ENCODE results near the gene AACS. TPM values are rescaled to one million over a fixed set of nuclear protein-coding genes. Genes with fewer than 3 reads are reported as not detected.
A peak's percentile ranks its signal among the peaks of the same experiment; 100 is the strongest.

AACS gene
- total RNA-seq, 1 experiment from 2014 or later, result 20.1 TPM

DNA sequence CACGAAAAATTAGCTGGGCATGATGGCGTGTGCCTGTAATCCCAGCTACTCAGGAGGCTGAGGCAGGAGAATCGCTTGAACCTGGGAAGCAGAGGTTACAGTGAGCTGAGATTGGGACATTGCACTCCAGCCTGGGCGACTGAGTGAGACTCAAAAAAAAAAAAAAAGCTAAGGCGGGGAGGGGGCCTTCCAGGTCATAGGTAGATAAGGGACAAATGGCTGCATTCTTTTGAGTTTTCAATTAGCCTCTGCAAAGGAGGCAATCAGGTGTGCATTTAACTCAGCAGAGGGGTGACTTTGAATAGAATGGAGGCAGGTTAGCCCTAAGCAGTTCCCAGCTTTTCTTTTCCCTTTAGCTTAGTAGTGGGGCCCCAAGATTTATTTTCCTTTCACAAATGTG lies 743 bp upstream of the AACS start:
- TF ChIP-seq, protein P1, sequence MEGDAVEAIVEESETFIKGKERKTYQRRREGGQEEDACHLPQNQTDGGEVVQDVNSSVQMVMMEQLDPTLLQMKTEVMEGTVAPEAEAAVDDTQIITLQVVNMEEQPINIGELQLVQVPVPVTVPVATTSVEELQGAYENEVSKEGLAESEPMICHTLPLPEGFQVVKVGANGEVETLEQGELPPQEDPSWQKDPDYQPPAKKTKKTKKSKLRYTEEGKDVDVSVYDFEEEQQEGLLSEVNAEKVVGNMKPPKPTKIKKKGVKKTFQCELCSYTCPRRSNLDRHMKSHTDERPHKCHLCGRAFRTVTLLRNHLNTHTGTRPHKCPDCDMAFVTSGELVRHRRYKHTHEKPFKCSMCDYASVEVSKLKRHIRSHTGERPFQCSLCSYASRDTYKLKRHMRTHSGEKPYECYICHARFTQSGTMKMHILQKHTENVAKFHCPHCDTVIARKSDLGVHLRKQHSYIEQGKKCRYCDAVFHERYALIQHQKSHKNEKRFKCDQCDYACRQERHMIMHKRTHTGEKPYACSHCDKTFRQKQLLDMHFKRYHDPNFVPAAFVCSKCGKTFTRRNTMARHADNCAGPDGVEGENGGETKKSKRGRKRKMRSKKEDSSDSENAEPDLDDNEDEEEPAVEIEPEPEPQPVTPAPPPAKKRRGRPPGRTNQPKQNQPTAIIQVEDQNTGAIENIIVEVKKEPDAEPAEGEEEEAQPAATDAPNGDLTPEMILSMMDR (conservative IDR thresholded peaks at IDR 0.05; ENCODE audit: low read depth, low read length), result no peak
- no peak for TF ChIP-seq EZH2 (IDR thresholded peaks at IDR 0.05; ENCODE audit: borderline replicate concordance, low read depth, low read length, poor library complexity, severe bottlenecking)
- CTCF ChIA-PET, result no interaction called here
- no TSS peak for BruUV-seq (replicated peaks)

DNA sequence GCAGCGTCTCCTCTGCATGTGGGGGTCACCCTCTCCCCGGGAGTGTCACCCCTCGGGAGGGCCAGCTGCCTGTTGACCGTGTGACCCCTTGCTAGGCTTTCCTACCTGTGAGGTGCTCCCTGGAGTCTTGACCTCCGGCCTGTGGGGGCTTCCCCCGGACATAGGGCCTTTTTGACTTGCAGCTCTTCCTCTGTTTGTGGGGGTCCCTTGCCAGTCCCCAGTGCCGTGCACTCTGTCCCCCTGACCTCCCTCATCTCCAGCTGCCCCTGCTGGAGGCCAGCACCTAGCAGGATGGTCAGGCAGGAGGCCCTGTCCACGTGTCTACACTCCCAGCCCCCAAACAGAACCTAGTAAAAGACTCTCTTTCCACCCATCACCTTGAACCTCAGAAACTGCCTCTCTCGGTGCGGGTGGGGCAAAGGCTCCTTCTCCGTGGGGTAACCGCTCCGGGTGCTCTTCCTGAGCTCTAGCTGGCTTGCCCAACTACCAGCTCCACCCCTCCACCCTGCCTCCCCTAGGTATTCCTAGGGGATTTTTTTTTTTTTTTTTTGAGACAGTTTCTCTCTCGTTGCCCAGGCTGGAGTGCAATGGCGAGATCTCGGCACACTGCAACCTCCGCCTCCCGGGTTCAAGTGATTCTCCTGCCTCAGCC lies 810 bp downstream of the AACS start:
- Histone ChIP-seq H3K4me1 (ENCODE audit: insufficient read depth, low read length, poor library complexity, severe bottlenecking) (no peaks in the 10 kb centered on the region), H3K27me3 (replicated peaks; ENCODE audit: insufficient read depth, low read depth, low read length, poor library complexity) (no peaks in the 10 kb centered on the region), H3K9me3 (ENCODE audit: low read depth, low read length, poor library complexity, severe bottlenecking) (no peaks in the 10 kb centered on the region), H3K27ac (ENCODE audit: low read depth, low read length, poor library complexity, severe bottlenecking) (peak overlapping the region; percentile 64), H3K4me3 (ENCODE audit: low read depth, low read length, poor library complexity, severe bottlenecking) (peak overlapping the region; percentile 76), H3K36me3 (ENCODE audit: insufficient read depth, low read length, poor library complexity, severe bottlenecking) (no peaks in the 10 kb centered on the region)
- no peak for TF ChIP-seq EZH2 (IDR thresholded peaks at IDR 0.05; ENCODE audit: borderline replicate concordance, low read depth, low read length, poor library complexity, severe bottlenecking)
- TF ChIP-seq, protein P1 (conservative IDR thresholded peaks at IDR 0.05; ENCODE audit: low read depth, low read length), result no peak
- DNase-seq (ENCODE audit: low spot score), result no peak
- ChIA-PET CTCF (no interaction called here), POLR2A (ENCODE audit: low non-redundant PET) (no interaction called here)
- no TSS peak for BruUV-seq (replicated peaks)
- intact Hi-C loops (cut with micrococcal nuclease; ENCODE audit: unreplicated experiment), result no loop called here

More for the DNA sequence above, 743 bp upstream of the AACS start:
- Histone ChIP-seq H3K36me3 (ENCODE audit: insufficient read depth, low read length, poor library complexity, severe bottlenecking) (no peaks in the 10 kb centered on the region), H3K9me3 (ENCODE audit: low read depth, low read length, poor library complexity, severe bottlenecking) (no peaks in the 10 kb centered on the region), H3K27me3 (replicated peaks; ENCODE audit: insufficient read depth, low read depth, low read length, poor library complexity) (no peaks in the 10 kb centered on the region), H3K27ac (ENCODE audit: low read depth, low read length, poor library complexity, severe bottlenecking) (no peak overlapping the region), H3K4me1 (ENCODE audit: insufficient read depth, low read length, poor library complexity, severe bottlenecking) (no peaks in the 10 kb centered on the region), H3K4me3 (ENCODE audit: low read depth, low read length, poor library complexity, severe bottlenecking) (peak overlapping the region; percentile 76)
- intact Hi-C loops (cut with micrococcal nuclease; ENCODE audit: unreplicated experiment), result no loop called here
- no peak for DNase-seq (ENCODE audit: low spot score)
- POLR2A ChIA-PET (ENCODE audit: low non-redundant PET), result interaction anchor here (0.7 kb wide), 1 partner anchor 15 kb away, joined by 6 read pairs; no protein-coding TSS in a partner anchor

DNA sequence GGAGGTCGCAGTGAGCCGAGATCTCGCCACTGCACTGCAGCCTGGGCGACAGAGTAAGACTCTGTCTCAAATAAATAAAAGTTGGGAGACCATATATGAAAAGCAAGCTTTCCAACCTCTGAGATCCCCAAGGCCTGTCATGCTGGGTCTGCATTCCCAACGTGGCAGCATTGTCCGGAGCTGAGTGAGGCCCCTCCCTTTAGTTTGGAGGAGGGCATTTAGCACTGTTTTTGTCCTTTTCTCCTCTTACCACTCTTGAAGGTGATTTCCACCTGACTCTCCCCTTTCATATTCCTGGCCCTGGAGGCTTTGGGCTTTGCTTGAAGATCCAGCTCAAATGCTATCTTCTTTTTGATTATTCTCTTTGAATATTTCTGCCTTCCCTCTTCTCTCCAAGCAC lies 3.2 kb downstream of the AACS start:
- BruUV-seq (replicated peaks), result no TSS peak
- Histone ChIP-seq H3K4me3 (ENCODE audit: low read depth, low read length, poor library complexity, severe bottlenecking) (no peak overlapping the region), H3K36me3 (ENCODE audit: insufficient read depth, low read length, poor library complexity, severe bottlenecking) (no peaks in the 10 kb centered on the region), H3K9me3 (ENCODE audit: low read depth, low read length, poor library complexity, severe bottlenecking) (no peaks in the 10 kb centered on the region), H3K27me3 (replicated peaks; ENCODE audit: insufficient read depth, low read depth, low read length, poor library complexity) (no peaks in the 10 kb centered on the region), H3K4me1 (ENCODE audit: insufficient read depth, low read length, poor library complexity, severe bottlenecking) (no peaks in the 10 kb centered on the region), H3K27ac (ENCODE audit: low read depth, low read length, poor library complexity, severe bottlenecking) (no peak overlapping the region)
- intact Hi-C loops (cut with micrococcal nuclease; ENCODE audit: unreplicated experiment), result no loop called here
- no peak for DNase-seq (ENCODE audit: low spot score)
- ChIA-PET POLR2A (ENCODE audit: low non-redundant PET) (no interaction called here), CTCF (no interaction called here)
- TF ChIP-seq EZH2 (IDR thresholded peaks at IDR 0.05; ENCODE audit: borderline replicate concordance, low read depth, low read length, poor library complexity, severe bottlenecking), result no peak
- TF ChIP-seq, protein P1 (conservative IDR thresholded peaks at IDR 0.05; ENCODE audit: low read depth, low read length), result no peak
